ENCODE measurements around the gene SALL3. TPM values are rescaled to one million over a fixed set of nuclear protein-coding genes. Genes with fewer than 3 reads are reported as not detected.

The SALL3 gene
- total and polyA plus RNA-seq, 2 of the 8 experiments (the other 6 are each of a cell fraction or from before 2014, with no cell fraction given) = 10.5 to 46.4 TPM

GRCh38 chr18:78934551-78935225 is 44.9 kb upstream of the SALL3 start:
- no peaks in the 10 kb centered on the region for H3K27me3 ChIP-seq (replicated peaks in 1 of 4; ENCODE audit: control insufficient read depth in 3 of 4, extremely low read depth in 1 of 4, insufficient read depth in 3 of 4, low read length in 3 of 4)
- no peak overlapping the region for H2BK12ac ChIP-seq (ENCODE audit: low read depth, low read length)
- H2BK120ac ChIP-seq (replicated peaks; ENCODE audit: low read depth, low read length) = no peak overlapping the region
- H3K79me1 ChIP-seq (ENCODE audit: low read depth, low read length) = no peaks in the 10 kb centered on the region
- peaks cover 0 to 2% (median 0%) of the 10 kb centered on the region in 4 experiments; a peak in 2 of 7 replicates for H3K4me1 ChIP-seq (replicated peaks in 1 of 4; ENCODE audit: control insufficient read depth in 3 of 4, insufficient read depth in 4 of 4, low read length in 3 of 4)
- H3K27ac ChIP-seq (ENCODE audit: low read depth, low read length) = no peak overlapping the region
- H4K8ac ChIP-seq (ENCODE audit: extremely low read depth, insufficient read depth, low read length) = no peak overlapping the region
- no peaks in the 10 kb centered on the region for H3K79me2 ChIP-seq (ENCODE audit: control insufficient read depth in 1 of 2, insufficient read depth in 2 of 2, low read length in 2 of 2)
- H2AK5ac ChIP-seq (ENCODE audit: low read depth, low read length) = no peak overlapping the region
- H3K36me3 ChIP-seq (ENCODE audit: control insufficient read depth in 2 of 4, insufficient read depth in 4 of 4, low read length in 3 of 4) = no peaks in the 10 kb centered on the region
- 86% methylated on average over 20 of the region's 20 CpGs; no CpG with 5 or more reads in 1 of the 2 experiments for WGBS, 2 experiments (ENCODE audit: extremely low coverage in 1 of 2, insufficient coverage in 1 of 2, insufficient read length in 1 of 2, insufficient replicate concordance in 2 of 2, low coverage in 1 of 2, low lambda C conversion rate in 2 of 2, missing lambda C conversion rate in 1 of 2)
- no peaks in the 10 kb centered on the region for H3K9me3 ChIP-seq (ENCODE audit: insufficient read depth in 2 of 2, low read depth in 1 of 2, low read length in 1 of 2)
- no peak overlapping the region for H2BK15ac ChIP-seq (ENCODE audit: low read length)
- H3K4me2 ChIP-seq (ENCODE audit: insufficient read depth in 1 of 2, low read depth in 2 of 2, low read length in 2 of 2) = no peak overlapping the region
- no peak overlapping the region for H4K91ac ChIP-seq (replicated peaks; ENCODE audit: insufficient read length, low read length)
- ChIA-PET CTCF (ENCODE audit: partially characterized antibody) (no interaction called here), POLR2A (ENCODE audit: partially characterized antibody) (no interaction called here)
- no peak for FAIRE-seq
- H2BK5ac ChIP-seq (ENCODE audit: low read depth, low read length) = no peak overlapping the region
- no peak overlapping the region for H3K56ac ChIP-seq (replicated peaks; ENCODE audit: insufficient read length, low read depth, low read length)
- H4K5ac ChIP-seq (ENCODE audit: insufficient read length, low read depth, low read length) = no peak overlapping the region
- H2BK20ac ChIP-seq (ENCODE audit: low read length) = no peak overlapping the region
- H3K14ac ChIP-seq (ENCODE audit: insufficient read length) = no peak overlapping the region
- no peaks in the 10 kb centered on the region for H3K23me2 ChIP-seq (ENCODE audit: low read depth, low read length)
- no peak overlapping the region for H3K4ac ChIP-seq (replicated peaks; ENCODE audit: insufficient read length, low read depth, low read length)
- H3K23ac ChIP-seq (ENCODE audit: insufficient read length) = no peak overlapping the region
- H4K20me1 ChIP-seq (replicated peaks in 1 of 2; ENCODE audit: control insufficient read depth in 1 of 2, insufficient read depth in 2 of 2, low read length in 2 of 2) = no peaks in the 10 kb centered on the region
- DNase-seq (ENCODE audit: low read depth in 1 of 2, low spot score in 2 of 2) = no peak
- no peak overlapping the region for H3K18ac ChIP-seq (ENCODE audit: extremely low read depth, low read length)
- no peak overlapping the region for H3K9ac ChIP-seq (replicated peaks in 1 of 4; ENCODE audit: extremely low read depth in 1 of 4, low read depth in 3 of 4, low read length in 3 of 4)
- no peak overlapping the region for H3K4me3 ChIP-seq (ENCODE audit: extremely low read depth in 1 of 4, insufficient read depth in 2 of 4, low read depth in 3 of 4, low read length in 4 of 4)
- 0 out of 2 replicates have a peak overlapping the region, but pooled peaks have one; percentile 62 for H2AFZ ChIP-seq (ENCODE audit: low read length)
- no peak for TF ChIP-seq RNF2 (IDR thresholded peaks at IDR 0.05; ENCODE audit: borderline replicate concordance, low read depth, low read length, missing control alignments, poor library complexity, severe bottlenecking)
- no peak for TF ChIP-seq BRCA1 (IDR thresholded peaks at IDR 0.05; ENCODE audit: low read depth, low read length)
- TF ChIP-seq RAD21 (IDR thresholded peaks at IDR 0.05 in 1 of 2, conservative IDR thresholded peaks at IDR 0.05 in 1 of 2; ENCODE audit: low read depth in 2 of 2, low read length in 2 of 2) = no peak
- no peak for TF ChIP-seq SAP30 (IDR thresholded peaks at IDR 0.05; ENCODE audit: insufficient read depth, insufficient replicate concordance, low read length)

Measured in H1 (cell line).